ENCODE results near the gene MR1. TPM values are rescaled to one million over a fixed set of nuclear protein-coding genes. Genes with fewer than 3 reads are reported as not detected.
"Not testable (repeated sequence)": the region's sequence is repeated elsewhere in the genome, so short reads cannot be mapped to it uniquely, and the experiment has no call there.

Gene MR1
- total and polyA plus RNA-seq, 2 donors (not counting 1 experiment from before 2014, with no cell fraction given), result 41.6 to 42.1 TPM

DNA sequence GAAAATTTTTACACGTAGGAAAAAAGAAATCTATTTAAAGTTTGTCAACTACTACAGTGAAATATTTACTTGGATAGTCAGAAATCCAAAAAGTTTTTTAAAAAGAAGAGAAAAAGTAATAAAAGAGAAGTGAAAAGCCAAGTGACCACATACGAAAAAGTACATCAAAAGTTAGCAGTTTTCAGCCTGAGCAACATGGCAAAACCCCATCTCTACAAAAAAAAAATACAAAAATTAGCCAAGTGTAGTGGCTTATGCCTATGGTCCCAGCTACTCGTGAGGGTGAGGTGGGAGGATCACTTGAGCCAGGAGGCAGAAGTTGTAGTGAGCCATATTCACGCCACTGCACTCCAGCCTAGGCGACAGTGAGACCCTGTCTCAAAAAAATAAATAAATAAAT lies 5.2 kb upstream of the MR1 start:
- H3K4me3 ChIP-seq (replicated peaks in 1 of 4; ENCODE audit: control extremely low read depth in 1 of 4, insufficient read depth in 1 of 4, low read depth in 3 of 4, low read length in 4 of 4), result no peak overlapping the region
- H3K9me3 ChIP-seq (ENCODE audit: control insufficient read depth, insufficient read depth, low read depth, low read length), result no peaks in the 10 kb centered on the region
- H3K79me2 ChIP-seq (ENCODE audit: control insufficient read depth, insufficient read depth, low read length), result no peaks in the 10 kb centered on the region
- H3K4me2 ChIP-seq (ENCODE audit: extremely low read depth, insufficient read depth, low read length), result no peak overlapping the region
- no peak overlapping the region for H3K9ac ChIP-seq (ENCODE audit: insufficient read depth, low read length)
- H4K20me1 ChIP-seq (ENCODE audit: control insufficient read depth, extremely low read depth, insufficient read depth, low read length), result no peaks in the 10 kb centered on the region
- H3K27me3 ChIP-seq (ENCODE audit: control insufficient read depth, insufficient read depth, low read length), result no peaks in the 10 kb centered on the region
- no peak for TF ChIP-seq EZH2 (IDR thresholded peaks at IDR 0.05; ENCODE audit: low read length, missing control alignments)
- TF ChIP-seq, protein P1, sequence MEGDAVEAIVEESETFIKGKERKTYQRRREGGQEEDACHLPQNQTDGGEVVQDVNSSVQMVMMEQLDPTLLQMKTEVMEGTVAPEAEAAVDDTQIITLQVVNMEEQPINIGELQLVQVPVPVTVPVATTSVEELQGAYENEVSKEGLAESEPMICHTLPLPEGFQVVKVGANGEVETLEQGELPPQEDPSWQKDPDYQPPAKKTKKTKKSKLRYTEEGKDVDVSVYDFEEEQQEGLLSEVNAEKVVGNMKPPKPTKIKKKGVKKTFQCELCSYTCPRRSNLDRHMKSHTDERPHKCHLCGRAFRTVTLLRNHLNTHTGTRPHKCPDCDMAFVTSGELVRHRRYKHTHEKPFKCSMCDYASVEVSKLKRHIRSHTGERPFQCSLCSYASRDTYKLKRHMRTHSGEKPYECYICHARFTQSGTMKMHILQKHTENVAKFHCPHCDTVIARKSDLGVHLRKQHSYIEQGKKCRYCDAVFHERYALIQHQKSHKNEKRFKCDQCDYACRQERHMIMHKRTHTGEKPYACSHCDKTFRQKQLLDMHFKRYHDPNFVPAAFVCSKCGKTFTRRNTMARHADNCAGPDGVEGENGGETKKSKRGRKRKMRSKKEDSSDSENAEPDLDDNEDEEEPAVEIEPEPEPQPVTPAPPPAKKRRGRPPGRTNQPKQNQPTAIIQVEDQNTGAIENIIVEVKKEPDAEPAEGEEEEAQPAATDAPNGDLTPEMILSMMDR (conservative IDR thresholded peaks at IDR 0.05 in 1 of 2, IDR thresholded peaks at IDR 0.05 in 1 of 2; ENCODE audit: low read depth in 1 of 2, low read length in 2 of 2), result no peak
- no peak overlapping the region for H2AFZ ChIP-seq (ENCODE audit: low read length)
- DNase-seq (ENCODE audit: low read depth in 2 of 2), result no peak
- peaks cover 3% of the 10 kb centered on the region for H3K4me1 ChIP-seq (ENCODE audit: control insufficient read depth, extremely low read depth, insufficient read depth, low read length)
- no peaks in the 10 kb centered on the region for H3K36me3 ChIP-seq (ENCODE audit: control insufficient read depth, insufficient read depth, low read length)
- H3K27ac ChIP-seq (ENCODE audit: insufficient read depth, low read length), result no peak overlapping the region

DNA sequence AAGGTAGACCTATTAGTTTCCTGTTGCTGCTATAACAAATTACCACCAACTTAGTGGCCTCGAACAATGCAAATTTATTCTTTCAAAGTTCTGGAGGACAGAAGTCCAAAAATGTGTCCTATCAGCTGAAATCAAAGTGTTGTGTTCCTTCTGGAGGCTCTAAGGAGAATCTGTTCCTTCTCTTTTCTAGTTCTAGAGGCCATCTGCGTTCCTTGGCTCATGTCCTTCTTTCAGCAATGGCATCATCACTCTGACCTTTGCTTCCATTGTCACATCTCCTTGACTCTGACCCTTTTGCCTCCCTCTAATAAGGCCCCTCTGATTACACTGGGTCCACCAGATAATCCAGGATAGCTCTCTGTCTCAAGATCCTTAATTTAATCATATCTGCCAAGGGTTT lies 1.2 kb upstream of the MR1 start:
- TF ChIP-seq EZH2 (IDR thresholded peaks at IDR 0.05; ENCODE audit: low read length, missing control alignments), result no peak
- TF ChIP-seq, protein P1 (conservative IDR thresholded peaks at IDR 0.05 in 1 of 2, IDR thresholded peaks at IDR 0.05 in 1 of 2; ENCODE audit: low read depth in 1 of 2, low read length in 2 of 2), result no peak
- Histone ChIP-seq H3K9ac (ENCODE audit: insufficient read depth, low read length) (no peak overlapping the region), H4K20me1 (ENCODE audit: control insufficient read depth, extremely low read depth, insufficient read depth, low read length) (no peaks in the 10 kb centered on the region), H3K4me1 (ENCODE audit: control insufficient read depth, extremely low read depth, insufficient read depth, low read length) (peaks cover 3% of the 10 kb centered on the region), H3K4me2 (ENCODE audit: extremely low read depth, insufficient read depth, low read length) (no peak overlapping the region), H3K36me3 (ENCODE audit: control insufficient read depth, insufficient read depth, low read length) (no peaks in the 10 kb centered on the region), H3K27ac (ENCODE audit: insufficient read depth, low read length) (no peak overlapping the region), H3K4me3 (replicated peaks in 1 of 4; ENCODE audit: control extremely low read depth in 1 of 4, insufficient read depth in 1 of 4, low read depth in 3 of 4, low read length in 4 of 4) (no peak overlapping the region), H3K27me3 (ENCODE audit: control insufficient read depth, insufficient read depth, low read length) (no peaks in the 10 kb centered on the region), H2AFZ (ENCODE audit: low read length) (peak overlapping the region; percentile 19), H3K79me2 (ENCODE audit: control insufficient read depth, insufficient read depth, low read length) (peaks cover 3% of the 10 kb centered on the region), H3K9me3 (ENCODE audit: control insufficient read depth, insufficient read depth, low read depth, low read length) (no peaks in the 10 kb centered on the region)
- no peak for DNase-seq (ENCODE audit: low read depth in 2 of 2)

DNA sequence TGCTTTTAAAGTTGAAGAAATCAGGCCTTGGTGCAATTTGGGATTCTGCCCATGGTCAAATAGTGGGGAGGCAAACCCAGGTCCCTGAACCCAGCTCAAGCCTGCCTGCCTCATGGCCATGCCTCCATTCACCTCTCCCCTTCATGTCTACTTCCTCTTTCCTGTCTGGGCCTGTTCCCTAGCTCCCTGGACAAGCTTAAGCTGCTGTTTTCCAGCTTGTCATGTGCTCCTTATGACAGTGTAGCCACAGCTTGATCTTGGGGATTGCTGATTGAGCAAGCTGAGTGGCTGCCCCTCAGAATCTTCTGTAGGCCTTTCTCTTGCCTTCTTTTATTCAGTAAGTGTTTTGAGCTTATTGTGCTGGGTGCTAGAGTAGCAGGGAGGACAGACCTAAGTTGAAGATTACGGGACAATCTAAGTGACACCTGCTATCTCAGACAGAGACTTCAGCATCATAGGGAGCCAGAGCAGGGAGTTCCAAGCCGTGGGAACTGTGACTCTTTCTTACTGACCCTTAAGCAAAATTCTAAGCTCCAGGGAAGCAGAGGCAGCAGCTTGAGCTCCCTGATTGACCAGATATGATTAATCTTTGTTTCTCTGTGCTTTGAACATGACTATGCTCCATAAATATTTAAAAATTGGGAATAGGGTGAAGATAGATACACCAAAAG lies 520 bp upstream of the MR1 start:
- peak overlapping the region; percentile 89 for H3K27ac ChIP-seq (ENCODE audit: insufficient read depth, low read length)
- no peaks in the 10 kb centered on the region for H3K36me3 ChIP-seq (ENCODE audit: control insufficient read depth, insufficient read depth, low read length)
- H2AFZ ChIP-seq (ENCODE audit: low read length), result peak overlapping the region; percentile 95
- no peaks in the 10 kb centered on the region for H3K27me3 ChIP-seq (ENCODE audit: control insufficient read depth, insufficient read depth, low read length)
- peak overlapping the region; percentile 43 for H3K9ac ChIP-seq (ENCODE audit: insufficient read depth, low read length)
- no peaks in the 10 kb centered on the region for H3K9me3 ChIP-seq (ENCODE audit: control insufficient read depth, insufficient read depth, low read depth, low read length)
- H3K79me2 ChIP-seq (ENCODE audit: control insufficient read depth, insufficient read depth, low read length), result peaks cover 3% of the 10 kb centered on the region
- H3K4me3 ChIP-seq (replicated peaks in 1 of 4; ENCODE audit: control extremely low read depth in 1 of 4, insufficient read depth in 1 of 4, low read depth in 3 of 4, low read length in 4 of 4), result peak overlapping the region; percentile 53 to 64 (median 58)
- DNase-seq (ENCODE audit: low read depth in 2 of 2), result peak in 1 of 2 donors; percentile 57
- H3K4me2 ChIP-seq (ENCODE audit: extremely low read depth, insufficient read depth, low read length), result peak overlapping the region; percentile 98
- no peaks in the 10 kb centered on the region for H4K20me1 ChIP-seq (ENCODE audit: control insufficient read depth, extremely low read depth, insufficient read depth, low read length)
- TF ChIP-seq, protein P1 (conservative IDR thresholded peaks at IDR 0.05 in 1 of 2, IDR thresholded peaks at IDR 0.05 in 1 of 2; ENCODE audit: low read depth in 1 of 2, low read length in 2 of 2), result no peak
- TF ChIP-seq EZH2 (IDR thresholded peaks at IDR 0.05; ENCODE audit: low read length, missing control alignments), result no peak
- H3K4me1 ChIP-seq (ENCODE audit: control insufficient read depth, extremely low read depth, insufficient read depth, low read length), result peaks cover 3% of the 10 kb centered on the region

DNA sequence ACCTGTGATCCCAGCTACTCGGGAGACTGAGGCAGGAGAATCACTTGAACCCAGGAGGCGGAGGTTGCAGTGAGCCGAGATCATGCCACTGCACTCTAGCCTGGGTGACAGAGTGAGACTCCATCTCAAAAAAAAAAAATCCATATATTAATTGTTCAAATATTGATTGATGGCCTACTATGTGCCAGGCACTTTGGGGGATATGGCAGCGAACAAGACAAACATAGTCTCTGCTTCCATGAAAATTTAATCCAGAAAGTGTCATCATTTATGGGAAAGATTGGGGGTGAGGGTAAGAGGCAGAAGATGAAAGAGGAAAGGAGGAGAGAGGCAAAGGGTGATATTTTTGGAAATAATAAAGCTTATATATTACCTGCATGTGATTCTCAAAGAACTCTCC lies 1.4 kb downstream of the MR1 start:
- H3K4me1 ChIP-seq (ENCODE audit: control insufficient read depth, extremely low read depth, insufficient read depth, low read length); H3K36me3 ChIP-seq (ENCODE audit: control insufficient read depth, insufficient read depth, low read length); H4K20me1 ChIP-seq (ENCODE audit: control insufficient read depth, extremely low read depth, insufficient read depth, low read length); DNase-seq (ENCODE audit: low read depth in 2 of 2); H3K27ac ChIP-seq (ENCODE audit: insufficient read depth, low read length); H3K9me3 ChIP-seq (ENCODE audit: control insufficient read depth, insufficient read depth, low read depth, low read length); H3K9ac ChIP-seq (ENCODE audit: insufficient read depth, low read length); H3K79me2 ChIP-seq (ENCODE audit: control insufficient read depth, insufficient read depth, low read length); H3K4me3 ChIP-seq (replicated peaks in 1 of 4; ENCODE audit: control extremely low read depth in 1 of 4, insufficient read depth in 1 of 4, low read depth in 3 of 4, low read length in 4 of 4); H3K27me3 ChIP-seq (ENCODE audit: control insufficient read depth, insufficient read depth, low read length); H3K4me2 ChIP-seq (ENCODE audit: extremely low read depth, insufficient read depth, low read length); H2AFZ ChIP-seq (ENCODE audit: low read length): not testable (repeated sequence)
